HG02798 (cell line): Measurements from ENCODE around the gene COL16A1.

Experiments
- ATAC-seq: cut with Tn5 transposase; IDR thresholded peaks from one replicate; pipeline ENCODE4 v1.9.1; 2021; ENCODE audit warnings: mild to moderate bottlenecking; ENCODE audit not compliant: unreplicated experiment, poor library complexity

The COL16A1 gene

DNA sequence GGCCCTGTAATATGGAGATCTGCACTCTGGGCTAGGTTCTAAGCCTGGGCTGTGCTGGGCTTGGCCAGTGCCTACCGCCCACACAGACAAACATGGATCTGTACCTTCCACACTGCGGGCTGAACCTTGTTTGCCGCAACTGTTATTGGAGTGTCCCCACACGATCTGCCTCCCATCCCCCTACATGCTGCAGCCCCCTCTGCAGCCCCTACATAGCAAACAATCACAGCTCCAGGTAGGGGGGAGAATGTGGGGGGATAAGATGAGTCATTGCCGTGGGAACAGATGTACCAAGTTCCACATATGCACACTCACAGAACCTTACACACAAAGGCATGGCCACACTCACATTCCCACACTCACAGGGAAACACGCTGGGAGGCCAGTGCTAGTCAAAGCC, 88.4 kb downstream of the COL16A1 start:
- no peak for ATAC-seq

DNA sequence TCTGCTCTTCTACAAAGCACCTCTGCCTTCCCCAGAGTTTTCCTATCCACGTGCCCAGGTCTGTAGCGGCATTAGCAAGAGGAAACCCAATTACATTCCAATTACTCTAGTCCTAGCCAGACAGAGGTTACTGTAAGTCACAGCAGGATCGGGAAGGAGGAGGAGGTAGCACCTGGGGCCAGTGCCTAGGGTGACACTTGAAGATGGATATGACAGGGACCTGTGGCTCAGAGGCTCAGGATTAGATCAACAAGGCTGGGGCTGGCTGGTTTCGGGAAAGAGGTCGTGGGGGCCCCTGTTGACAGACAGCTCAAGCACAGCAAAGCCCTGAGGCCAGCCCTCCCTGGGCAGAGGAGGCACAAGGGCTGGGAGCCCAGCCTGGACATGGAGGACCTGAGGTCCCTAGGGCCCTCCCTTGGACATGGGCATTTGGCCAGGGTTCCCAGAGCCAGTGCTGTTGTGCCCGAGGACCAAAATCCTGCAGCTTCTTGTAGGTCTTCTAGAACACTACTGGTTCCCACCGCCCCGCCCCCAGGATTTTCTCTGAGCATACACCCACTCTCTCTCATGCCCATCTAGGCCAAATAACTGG, 89.3 kb downstream of the COL16A1 start:
- ATAC-seq = no peak

DNA sequence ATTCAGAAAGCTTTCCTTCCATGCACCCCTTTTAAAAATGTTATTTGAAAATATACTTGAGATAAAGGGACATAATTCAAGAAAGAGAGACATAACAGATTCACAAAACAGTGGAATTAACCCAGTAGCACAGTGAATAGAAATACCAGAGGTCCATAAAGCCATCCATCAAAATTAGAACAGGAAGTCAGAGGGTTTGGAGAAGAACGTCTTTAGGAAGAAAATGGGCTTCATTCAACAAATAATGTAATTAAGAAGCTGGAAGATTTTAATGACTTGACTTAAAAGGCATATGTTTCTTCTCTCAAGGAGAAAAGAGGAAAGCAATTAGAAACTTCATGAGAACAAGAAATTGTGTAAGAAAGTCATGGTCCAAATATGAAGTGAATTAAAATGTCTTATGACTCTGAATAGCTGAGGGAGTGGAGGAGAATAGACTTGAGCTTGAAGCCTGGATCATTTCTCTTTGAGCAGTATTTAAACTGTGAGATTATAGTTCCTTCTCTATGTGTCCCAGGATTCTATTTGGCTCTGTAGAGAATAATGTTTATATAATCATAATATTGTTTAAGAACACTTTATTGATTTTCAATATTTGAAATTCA, 94.2 kb downstream of the COL16A1 start:
- ATAC-seq = no peak

DNA sequence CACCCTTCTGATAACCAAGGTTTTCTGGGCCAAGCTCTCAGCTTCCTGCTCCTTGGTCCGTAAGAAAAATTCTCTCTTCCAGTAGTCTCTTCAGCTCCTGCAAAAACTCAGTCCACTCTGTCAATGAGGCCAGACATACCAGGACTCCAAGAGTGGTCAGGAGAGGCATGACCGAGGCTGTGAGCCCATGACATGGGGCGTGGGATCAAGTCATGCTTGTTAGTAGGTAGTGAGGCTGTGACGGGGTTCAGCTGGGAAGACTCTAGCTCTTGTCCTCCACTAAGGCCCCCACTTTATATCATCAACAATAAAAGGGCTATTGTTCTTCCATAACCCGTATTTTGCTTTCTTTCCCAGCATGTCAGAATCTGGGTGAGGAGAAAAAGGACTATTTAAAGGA, 96.5 kb downstream of the COL16A1 start:
- no peak for ATAC-seq

DNA sequence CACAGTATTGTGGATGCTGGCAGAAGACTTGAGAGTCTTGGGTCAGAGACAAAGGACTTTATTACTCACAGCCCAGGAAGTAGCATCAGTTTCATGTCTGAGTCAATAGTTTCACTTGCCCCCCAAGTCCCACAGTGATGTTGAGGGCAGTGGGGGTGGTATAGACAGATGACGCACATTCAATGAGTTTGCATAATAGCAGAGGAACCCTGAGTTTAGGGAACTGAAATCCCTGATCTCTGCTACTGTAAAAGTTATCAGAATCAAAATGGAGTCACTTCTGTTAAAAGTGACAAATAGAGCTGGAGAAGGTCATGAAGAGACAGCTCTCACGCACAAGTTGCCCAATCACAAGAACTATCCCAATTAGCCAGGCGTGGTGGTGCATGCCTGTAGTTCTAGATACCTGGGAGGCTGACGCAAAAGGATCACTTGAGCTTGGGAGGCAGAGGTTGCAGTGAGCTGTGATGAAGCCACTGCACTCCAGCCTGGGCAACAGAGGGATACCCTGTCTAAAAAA, 97.8 kb downstream of the COL16A1 start:
- peak; percentile 92 for ATAC-seq
